G401 (cell line): Measurements from ENCODE around the gene HAUS5. TPM values are rescaled to one million over a fixed set of nuclear protein-coding genes. Genes with fewer than 3 reads are reported as not detected.
"Not testable (repeated sequence)": the region's sequence is repeated elsewhere in the genome, so short reads cannot be mapped to it uniquely, and the experiment has no call there.

Experiments used
- DNase-seq: peaks from one replicate; pipeline ENCODE4 v3.0.0-alpha.2; 2015; ENCODE audit warnings: low spot score
- in situ Hi-C: cut with HindIII; loops from 2 replicates; pipeline ENCODE4 v1.10.0; 2016; ENCODE audit warnings: low sequenced_read_pairs, mixed read lengths
- total RNA-seq: library from RNA; depleted of rRNA; stranded (reverse); fragments of >200 nt; shearing (Covaris generic); gene quantifications from 2 replicates; pipeline ENCODE4 v1.2.3, GENCODE V29; 2014

The HAUS5 gene
- total RNA-seq, 1 experiment from 2014 or later = 32.4 TPM

DNA sequence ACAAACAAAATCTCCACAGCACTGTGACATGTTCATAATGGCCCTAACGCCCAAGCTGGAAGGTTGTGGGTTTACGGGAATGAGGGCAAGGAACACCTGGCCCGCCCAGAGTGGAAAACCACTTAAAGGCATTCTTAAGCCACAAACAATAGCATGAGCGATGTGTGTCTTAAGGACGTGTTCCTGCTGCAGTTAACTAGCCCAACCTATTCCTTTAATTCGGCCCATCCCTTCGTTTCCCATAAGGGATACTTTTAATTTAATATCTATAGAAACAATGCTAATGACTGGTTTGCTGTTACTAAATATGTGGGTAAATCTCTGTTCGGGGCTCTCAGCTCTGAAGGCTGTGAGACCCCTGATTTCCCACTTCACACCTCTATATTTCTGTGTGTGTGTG, 5.4 kb upstream of the HAUS5 start:
- not testable (repeated sequence) for DNase-seq
- in situ Hi-C loops = loop anchor here (5.0 kb wide), 1 partner anchor 50 kb away; no protein-coding TSS in a partner anchor

DNA sequence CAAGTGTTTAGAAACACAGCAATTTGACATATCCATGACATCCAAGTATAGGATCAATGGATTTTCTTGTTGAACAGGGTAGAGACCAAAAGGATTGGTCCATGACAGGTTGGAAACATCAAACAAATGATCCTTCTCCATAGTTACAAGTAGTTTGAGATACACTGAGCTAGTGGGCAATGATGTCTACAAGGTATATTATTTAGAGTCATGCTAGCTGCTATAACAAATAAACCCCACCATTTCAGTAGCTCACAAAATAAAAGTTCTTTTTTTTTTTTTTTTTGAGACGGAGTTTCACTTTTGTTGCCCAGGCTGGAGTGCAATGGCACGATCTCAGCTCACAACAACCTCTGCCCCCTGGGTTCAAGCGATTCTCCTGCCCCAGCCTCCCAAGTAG, 4.9 kb upstream of the HAUS5 start:
- DNase-seq = no peak
- in situ Hi-C loops = loop anchor here (5.0 kb wide), 1 partner anchor 50 kb away; no protein-coding TSS in a partner anchor

DNA sequence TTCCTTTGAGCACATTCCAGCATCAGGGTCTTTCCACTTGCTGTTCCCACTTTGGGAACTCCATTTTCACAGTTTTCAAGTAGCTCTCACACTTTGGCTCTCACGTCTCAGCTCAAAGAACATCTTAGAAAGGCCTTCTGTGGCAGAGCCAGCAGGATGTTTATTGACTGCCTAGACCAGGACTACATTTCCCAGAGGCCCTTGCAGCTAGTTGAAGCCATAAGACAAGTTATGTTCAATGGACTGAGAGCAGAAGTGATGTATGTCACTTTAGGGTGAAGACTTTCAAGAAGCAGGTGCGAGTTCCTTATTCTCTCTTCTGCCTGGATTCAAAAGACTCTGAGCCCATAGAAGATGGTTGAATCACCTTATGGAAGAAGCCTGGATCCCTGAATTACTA, 4.3 kb upstream of the HAUS5 start:
- no peak for DNase-seq

DNA sequence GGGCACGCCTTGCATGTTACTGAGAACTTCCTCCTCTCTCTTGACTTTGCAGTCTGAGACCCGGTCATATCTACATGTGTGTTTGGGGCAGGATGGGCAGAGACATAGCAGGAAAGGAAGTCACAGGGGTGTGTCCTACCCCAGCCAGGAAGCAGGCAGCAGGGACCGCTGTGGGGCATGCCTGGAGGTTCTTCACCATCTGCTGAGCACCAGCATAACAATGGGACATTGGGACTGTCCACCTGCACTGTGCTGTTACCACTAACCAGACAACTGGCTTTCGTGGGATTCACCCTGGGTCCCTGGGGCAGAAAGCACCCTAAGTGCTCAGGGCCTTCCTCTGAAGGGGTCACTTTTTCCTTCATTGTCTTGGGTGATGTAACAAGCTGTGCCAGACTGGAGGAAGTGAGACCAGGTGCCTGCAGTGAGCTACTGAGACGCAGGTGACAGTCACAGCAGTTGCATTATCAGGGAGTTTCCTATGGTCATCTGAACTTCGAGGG, 2.6 kb upstream of the HAUS5 start:
- no peak for DNase-seq
- in situ Hi-C loops = loop anchor here (5.0 kb wide), 1 partner anchor 53 kb away; no protein-coding TSS in a partner anchor

More for the DNA sequence above, 4.3 kb upstream of the HAUS5 start:
- in situ Hi-C loops = loop anchor here (5.0 kb wide), 1 partner anchor 51 kb away; no protein-coding TSS in a partner anchor

DNA sequence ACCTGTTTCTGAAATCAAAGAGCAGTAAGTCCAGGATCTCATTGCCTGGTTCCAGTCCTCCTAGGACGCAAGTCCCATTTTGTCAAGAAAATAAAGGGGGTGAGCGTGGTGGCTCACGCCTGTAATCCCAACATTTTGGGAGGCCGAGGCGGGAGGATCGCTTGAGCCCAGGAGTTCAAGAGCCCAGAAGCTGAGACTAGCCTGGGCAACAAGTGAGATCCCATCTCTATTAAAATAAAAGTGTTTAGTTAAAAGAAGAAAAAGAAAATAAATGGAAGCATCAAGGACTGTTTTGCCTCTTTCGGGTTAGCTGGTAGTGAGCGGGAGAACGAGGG, 344 bp upstream of the HAUS5 start:
- no peak for DNase-seq
- in situ Hi-C loops = no loop called here

DNA sequence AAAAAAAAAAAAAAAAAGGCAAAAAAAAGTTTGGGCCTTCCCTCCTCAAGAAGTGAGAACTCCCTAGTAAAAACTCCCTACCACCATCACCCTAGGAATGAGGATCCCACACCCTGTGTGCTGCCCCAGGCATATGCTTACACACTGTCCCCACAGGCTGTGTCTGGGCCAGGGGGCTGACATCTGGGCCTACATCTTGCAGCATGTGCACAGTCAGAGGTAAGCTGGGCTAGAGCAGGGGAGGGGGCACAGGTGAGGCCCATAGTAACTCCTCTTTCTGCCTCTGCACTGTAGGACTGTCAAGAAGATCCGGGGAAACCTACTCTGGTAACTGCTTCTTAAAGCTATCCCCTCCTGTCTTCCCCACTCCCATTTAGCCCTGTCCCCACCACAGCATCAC, 1.0 kb downstream of the HAUS5 start:
- no peak for DNase-seq
- in situ Hi-C loops = no loop called here

DNA sequence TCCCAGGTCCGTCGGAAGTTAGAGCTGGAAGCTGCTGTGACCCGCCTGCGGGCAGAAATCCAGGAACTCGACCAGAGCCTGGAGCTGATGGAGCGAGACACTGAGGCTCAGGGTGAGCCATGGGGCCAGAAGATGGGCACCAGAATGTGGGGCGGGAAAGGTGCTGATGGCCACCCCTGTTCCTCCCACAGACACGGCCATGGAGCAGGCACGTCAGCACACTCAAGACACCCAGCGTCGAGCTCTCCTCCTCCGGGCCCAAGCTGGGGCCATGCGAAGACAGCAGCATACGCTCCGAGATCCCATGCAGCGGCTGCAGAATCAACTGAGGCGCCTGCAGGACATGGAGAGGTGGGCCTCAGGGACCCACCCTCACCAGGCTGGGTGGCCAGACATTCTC, 2.5 kb downstream of the HAUS5 start:
- DNase-seq = no peak
- in situ Hi-C loops = no loop called here

DNA sequence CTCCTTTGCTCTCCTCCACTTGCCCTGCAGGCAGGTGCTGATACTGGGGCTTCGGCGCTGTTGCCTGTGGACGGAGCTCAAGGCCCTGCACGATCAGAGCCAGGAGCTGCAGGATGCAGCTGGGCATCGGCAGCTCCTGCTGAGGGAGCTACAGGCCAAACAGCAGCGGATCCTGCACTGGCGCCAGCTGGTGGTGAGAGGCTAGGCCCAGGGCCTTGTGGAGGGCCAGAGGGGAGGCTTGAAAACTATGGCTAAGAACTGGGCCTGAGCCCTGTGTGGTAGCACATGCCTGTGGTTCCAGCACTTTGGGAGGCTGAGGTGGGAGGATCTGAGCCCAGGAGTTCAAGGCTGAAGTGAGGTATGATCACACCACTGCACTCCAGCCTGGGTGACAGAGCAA, 6.3 kb downstream of the HAUS5 start:
- in situ Hi-C loops = no loop called here
- no peak for DNase-seq

DNA sequence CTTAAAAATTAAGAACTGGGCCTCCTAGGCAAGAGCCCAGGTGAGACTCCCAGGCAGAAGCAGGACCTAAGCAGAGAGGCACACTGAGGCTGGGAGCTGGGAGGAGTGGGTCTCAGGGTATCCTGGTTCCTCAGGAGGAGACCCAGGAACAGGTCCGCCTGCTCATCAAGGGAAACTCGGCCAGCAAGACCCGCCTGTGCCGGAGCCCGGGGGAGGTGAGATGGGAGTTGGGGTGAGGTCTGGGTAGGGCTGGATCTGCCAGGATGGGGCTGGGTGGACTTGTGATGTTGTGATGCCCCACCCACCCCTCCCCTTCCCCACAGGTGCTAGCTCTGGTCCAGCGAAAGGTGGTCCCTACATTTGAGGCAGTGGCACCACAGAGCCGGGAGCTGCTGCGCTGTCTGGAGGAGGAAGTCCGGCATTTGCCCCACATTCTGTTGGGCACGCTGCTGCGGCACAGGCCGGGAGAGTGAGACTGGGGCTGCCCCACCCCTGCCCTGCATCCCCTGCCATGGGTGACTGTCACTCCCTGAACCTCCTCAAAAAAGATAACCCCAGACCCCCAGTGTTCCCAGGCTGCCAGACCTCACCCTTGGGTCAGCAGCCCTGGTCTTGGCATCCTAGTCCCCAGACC, 6.9 kb downstream of the HAUS5 start:
- in situ Hi-C loops = no loop called here
- DNase-seq = no peak

DNA sequence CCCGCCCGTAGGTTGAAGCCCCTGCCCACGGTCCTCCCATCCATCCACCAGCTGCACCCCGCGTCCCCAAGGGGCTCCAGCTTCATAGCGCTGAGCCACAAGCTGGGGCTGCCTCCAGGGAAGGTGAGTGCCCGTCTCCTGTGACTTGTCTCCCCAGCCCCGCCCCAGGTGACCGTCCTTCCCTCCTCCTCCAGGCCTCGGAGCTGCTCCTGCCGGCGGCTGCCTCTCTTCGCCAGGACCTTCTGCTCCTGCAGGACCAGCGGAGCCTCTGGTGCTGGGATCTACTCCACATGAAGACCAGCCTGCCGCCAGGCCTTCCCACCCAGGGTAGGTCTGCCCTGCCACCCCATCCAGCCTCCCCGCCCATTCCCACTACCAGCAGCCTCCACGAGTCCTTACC, 7.5 kb downstream of the HAUS5 start:
- in situ Hi-C loops = no loop called here
- DNase-seq = no peak

DNA sequence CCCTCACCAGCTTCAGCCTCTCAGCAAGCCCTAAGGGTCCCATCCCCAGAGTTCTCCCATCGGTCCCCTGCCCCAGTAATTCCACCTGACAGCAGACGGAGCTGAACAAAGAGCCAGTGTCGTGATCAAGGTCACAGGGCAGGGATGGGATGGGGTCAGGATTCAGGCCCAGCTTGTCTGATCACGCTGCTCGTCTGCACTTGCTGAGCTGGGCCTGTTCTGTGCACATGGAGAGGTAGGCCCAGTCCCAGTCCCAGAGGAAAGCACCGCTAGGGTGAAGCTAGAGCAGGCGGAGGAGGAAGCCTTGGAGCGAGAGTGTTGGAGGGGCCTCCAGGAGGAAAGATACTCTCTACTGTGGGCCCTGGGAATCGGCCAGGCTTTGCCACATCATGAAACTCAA, 9.2 kb downstream of the HAUS5 start:
- in situ Hi-C loops = no loop called here
- no peak for DNase-seq

DNA sequence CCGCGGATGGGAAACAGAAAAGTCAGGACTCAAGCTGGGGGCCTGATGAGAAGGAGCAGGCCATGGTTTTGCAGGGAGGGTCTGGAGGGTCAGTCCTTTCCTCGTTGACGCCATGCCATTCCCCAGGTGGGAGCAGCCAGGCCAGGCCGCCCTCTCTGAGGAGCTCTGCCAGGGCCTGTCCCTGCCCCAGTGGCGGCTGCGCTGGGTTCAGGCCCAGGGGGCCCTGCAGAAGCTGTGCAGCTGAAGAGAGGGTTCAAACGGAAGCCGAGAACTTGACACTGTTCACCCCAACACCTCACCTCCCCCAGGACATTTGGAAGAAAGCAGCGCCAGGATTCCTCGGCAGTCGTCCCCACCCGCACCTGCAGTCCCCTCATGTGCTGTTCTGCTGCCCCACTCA, 10.2 kb downstream of the HAUS5 start:
- no peak for DNase-seq
- in situ Hi-C loops = no loop called here

DNA sequence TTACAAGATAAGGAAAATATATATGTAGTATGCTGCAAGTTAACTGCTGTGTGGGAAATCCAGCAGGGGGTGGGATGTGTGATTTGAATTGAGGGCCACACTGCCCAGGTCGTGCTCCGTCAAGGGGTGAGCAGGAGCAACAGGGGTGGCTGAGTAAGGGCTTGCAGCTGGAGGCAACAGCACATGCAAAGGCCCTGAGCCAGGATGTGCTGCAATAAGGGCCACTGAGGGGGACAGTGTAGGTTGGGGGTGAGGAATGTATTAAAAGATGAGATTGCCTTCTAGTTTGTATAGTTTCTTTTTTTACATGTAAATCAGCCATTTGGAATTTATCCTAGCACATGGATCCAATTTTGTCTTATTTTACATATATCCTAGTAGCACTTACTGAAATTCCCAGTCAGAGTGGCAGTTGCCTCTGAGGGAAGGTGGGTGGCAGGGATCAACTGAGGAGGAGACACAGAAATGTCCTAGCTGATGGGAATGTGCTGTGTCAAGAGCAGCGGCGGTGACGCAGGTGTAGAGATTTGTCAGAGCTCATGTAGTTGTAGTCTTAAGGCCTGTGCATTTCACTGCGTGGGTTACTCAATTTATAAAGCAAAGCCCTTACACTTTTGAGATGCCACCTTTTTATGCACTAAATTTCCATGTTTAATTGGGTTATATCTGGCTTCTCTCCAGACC, 10.9 kb downstream of the HAUS5 start:
- no peak for DNase-seq
- in situ Hi-C loops = no loop called here

DNA sequence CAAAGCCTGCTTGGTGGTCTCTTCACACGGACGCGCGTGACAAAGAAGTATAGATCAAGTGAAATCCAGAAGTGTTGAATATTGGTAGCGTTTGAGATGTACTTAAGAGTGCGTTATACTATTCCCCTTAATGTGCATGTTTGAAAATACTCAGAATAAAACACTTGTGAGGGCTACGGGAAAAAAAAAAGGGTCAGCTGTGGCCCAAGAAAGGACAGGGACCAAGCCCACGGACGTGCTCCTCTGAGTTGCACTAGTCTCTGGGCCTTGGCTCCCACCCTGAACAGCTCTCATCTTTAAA, 15.7 kb downstream of the HAUS5 start:
- in situ Hi-C loops = no loop called here
- DNase-seq = no peak

DNA sequence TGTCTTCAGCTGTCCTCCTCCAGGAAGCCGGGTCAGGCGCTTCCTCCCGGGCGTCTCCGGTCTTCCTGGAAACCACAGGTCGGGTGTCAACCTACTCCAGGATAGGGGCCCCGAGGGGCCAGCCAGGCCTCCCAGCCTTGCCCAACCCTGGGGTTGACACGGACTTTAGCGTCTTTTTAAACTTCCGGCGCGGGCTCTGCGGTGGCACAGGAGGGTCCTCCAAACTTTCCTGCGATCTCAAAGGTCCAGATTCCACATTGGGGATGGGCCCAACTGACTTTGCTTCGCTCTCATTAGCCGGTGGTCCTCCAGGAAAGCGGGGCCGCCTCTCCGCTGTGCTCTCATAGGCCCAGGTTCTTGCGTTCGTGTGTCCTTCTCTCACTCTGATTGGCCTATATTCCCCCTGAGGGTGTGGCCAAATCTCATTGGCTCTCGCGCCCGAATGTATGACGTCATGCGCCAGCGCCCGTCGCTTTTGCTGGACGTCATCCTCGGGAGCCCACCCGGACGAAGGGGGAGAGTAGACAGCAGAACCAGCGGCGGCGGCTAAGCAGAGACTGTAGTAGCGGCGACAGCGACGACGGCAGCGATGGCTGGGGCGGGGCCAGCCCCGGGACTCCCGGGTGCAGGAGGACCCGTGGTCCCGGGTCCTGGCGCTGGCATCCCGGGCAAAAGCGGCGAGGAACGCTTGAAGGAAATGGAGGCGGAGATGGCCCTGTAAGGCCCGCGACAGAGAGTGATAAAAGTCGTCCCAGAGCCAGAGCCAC, 16.2 kb downstream of the HAUS5 start, which contains the start of gene RBM42:
RBM42 (plus strand) TSS at position 472 of the 767 bp plus-strand sequence; CDS start at position 590, 118 bp downstream.
- DNase-seq = peak; percentile 98
- in situ Hi-C loops = no loop called here

DNA sequence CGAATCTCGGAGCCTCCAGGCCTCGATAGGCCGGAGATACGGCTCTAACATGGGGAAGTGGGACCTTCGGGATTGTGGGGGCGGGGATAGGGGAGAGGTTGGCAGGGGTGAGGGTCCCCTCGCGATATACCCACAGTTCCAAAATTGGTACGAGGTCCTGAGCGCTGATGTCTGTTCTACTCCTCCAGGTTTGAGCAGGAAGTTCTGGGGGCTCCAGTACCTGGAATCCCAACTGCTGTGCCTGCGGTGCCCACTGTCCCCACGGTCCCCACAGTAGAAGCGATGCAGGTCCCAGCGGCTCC, 16.7 kb downstream of the HAUS5 start:
- DNase-seq = no peak
- in situ Hi-C loops = no loop called here

DNA sequence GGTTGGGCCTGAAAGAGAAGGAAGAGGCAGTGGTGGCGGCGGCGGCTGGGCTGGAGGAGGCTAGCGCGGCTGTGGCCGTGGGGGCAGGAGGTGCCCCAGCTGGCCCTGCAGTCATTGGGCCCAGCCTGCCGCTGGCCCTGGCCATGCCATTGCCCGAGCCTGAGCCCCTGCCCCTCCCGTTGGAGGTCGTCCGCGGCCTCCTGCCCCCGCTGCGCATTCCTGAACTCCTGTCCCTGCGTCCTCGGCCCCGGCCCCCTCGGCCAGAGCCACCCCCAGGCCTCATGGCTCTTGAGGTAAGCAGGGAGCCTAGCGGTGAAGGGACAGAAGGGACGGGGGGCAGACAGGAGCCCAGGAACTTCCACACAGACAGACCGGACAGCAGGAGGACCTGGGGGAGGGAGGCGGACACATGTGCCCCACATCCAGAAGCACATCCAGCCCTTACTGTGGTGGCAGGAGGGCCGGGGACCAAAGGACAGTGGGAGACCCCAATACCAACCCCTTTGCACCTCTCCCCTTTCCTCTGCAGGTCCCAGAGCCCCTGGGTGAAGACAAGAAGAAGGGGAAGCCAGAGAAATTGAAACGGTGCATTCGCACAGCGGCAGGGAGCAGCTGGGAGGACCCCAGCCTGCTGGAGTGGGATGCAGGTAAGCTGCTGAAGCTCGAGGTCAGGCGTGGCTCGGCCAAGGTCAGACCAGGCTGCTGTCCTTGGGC, 21.3 kb downstream of the HAUS5 start:
- in situ Hi-C loops = no loop called here
- DNase-seq = no peak

DNA sequence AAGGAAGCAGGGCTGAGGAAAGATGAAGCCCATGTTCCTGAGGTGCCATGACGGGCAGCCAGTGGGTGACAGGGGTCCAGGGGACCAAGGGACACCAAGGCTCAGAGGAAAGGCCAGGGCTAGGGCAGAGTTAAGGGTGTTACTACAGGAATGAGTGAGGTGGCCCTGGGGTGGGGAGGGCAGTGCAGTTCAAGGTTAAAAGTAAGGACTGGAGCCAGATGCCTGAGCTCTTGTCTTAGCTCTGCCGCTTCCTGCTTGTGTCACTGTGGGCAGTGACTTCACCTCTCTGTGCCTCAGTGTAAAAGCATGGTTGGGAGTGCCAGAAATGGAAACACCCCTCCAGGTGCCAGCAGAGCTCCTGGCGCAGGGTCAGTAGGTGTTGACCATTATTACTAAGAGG, 24.1 kb downstream of the HAUS5 start:
- no peak for DNase-seq
- in situ Hi-C loops = no loop called here

DNA sequence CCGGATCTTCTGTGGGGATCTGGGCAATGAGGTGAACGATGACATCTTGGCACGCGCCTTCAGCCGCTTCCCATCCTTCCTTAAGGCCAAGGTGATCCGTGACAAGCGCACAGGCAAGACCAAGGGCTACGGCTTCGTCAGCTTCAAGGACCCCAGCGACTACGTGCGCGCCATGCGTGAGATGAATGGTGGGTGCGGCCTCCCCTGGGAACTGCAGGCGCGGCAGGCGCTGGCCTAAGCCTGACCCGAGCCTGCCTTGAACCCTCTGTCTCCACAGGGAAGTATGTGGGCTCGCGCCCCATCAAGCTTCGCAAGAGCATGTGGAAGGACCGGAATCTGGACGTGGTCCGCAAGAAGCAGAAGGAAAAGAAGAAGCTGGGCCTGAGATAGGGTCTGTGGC, 24.6 kb downstream of the HAUS5 start:
- in situ Hi-C loops = no loop called here

DNA sequence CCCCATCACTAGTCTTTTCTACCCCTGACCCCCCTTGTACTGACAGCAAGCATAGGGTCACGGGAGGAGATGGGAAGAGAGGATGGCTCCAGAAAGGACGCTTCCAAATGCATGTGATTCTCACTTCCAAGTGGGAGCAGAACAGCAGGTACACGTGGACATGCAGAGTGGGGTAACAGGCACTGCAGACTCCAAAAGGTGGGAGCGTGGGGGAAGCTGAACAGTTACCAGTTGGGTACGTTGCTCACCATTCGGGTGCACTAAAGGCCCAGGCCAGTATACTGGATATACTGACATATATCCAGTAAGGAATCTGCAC, 26.7 kb downstream of the HAUS5 start:
- in situ Hi-C loops = no loop called here
- DNase-seq = no peak

More for the DNA sequence above, 24.6 kb downstream of the HAUS5 start:
- no peak for DNase-seq
